GM21786 (cell line): Measurements from ENCODE around the gene CACNA1G.

Experiments used
- ATAC-seq: cut with Tn5 transposase; IDR thresholded peaks from one replicate; pipeline ENCODE4 v1.9.1; 2021; ENCODE audit not compliant: unreplicated experiment

The CACNA1G gene

DNA sequence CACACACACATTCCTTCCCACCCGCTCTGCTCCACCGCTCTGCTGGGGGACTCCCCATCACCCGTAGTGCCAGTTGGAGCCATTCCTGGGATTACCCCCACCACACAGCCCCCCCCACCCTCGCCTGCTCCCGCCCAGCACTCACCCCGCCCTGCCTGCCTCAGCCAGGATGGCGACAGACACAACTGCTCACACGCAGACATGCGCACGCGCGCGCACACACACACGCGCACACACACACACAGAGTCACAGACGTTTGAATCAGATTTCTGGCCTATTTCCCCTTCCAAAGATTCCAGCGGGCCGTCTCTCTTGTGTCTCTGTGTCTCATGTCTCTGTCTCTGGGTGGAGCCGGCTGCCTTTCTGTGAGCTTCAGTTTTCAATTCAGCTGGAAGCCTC lies 4.4 kb downstream of the CACNA1G start:
- no peak for ATAC-seq

DNA sequence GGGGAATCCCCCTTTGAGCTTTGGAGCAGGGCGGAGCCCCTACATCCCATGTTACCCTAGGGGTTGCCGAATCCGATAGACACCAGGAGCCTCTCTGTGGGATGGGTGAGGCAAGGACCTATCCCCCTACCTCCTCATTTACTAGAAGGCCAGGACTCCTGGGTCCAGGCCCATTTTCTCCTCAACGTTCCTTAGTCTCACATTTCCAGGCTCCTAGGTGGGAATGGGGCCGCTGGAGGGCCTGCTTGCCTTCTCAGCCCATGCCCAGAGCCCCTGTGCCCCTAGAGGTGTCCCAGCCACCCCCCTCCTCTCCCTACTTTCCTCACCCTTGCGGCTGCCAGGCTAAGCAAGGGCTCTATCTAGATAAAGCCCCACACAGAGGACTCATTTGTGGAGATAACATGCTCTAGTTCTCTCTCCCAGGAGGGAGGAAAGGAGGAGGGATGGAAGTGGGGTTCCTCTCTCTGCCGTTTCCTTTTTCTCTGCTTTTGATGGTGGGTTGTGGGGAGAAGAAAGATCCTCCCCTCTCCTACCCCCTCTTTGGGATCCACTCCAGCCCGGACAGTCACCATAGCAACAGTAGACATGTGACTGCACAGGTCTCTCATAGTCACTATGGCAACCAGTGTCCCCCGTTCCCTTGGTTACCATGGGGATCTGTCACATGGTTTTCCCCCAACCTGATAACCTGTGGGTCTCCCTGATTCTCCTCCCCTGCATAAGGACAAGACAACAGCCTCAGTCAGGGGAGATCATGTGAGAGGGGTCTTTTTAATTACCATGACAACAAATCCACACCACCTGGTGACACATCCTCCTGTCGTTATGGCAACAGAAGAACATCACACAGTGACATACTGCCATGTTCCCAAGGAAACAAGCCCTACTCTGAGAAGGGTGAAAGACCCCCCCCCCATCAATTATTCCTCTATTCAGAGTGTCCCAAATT lies 5.2 kb downstream of the CACNA1G start:
- no peak for ATAC-seq

DNA sequence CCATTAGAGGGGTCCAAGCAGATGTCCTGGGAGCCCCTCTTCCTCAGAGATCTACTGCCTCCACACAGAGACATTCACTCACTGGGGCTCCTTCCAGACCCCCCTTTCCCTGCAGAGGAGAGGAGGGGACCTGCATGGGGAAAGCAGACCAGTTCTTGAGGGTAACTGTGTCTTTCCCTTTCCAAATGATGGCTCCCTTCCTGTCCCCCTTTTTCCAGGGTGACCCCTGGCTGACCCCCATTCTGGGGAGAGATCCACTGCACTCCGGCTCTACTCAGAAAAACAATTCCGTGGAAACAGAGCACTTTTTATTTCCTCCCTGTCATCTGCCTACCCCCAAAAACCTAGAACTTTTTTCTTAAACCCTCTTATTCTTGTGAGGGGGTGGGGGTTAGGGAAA lies 6.4 kb downstream of the CACNA1G start:
- no peak for ATAC-seq

DNA sequence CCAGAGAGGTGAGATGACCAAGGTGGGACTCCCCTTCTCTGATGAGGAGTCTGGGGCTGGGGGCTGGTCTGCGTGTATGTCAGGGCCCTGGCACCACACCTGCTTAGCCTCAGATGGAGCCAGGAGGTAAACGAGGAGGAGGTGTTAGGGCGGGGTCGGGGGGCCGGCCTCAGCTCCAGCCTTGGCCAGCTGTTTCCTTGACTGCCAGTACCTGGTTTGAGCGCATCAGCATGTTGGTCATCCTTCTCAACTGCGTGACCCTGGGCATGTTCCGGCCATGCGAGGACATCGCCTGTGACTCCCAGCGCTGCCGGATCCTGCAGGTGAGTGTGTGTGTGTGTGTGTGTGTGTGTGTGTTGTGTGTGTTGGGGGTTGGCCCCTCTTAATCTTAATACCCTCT lies 8.1 kb downstream of the CACNA1G start:
- no peak for ATAC-seq

DNA sequence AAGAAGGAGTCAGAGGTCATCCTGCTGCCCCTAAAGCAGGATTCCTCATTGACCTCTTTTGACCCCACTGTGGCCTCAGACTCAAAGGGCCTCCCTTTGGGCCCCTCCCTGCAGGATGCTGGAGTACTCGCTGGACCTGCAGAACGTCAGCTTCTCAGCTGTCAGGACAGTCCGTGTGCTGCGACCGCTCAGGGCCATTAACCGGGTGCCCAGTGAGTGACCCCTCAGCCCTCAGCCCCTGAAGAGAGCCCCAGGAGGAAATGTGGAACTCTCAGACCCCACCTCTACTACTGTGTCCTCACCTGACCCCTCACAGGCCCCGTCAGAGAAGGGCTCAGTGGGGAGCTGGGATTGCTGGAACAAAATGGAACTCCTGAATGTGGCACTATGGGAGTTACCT lies 9.1 kb downstream of the CACNA1G start:
- ATAC-seq: no peak

DNA sequence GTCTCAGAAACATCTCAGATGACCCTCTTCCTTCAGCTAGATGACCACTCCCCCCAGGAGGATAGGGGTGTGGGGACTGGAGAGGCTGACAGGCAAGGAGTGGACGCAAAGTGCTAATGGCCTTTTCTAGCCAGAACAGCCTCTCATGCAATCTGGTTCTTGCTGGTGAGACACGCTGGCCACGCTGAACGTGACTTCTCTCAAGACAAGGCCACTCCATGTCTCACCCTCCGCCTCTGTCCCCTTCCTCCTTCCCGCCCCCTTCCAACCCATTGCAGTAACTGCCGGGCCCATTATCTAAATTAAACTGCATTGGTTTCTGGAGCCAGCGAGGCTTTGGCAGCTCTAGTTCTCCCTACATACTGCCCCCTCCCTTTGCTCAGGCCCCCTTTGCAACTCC lies 9.5 kb downstream of the CACNA1G start:
- ATAC-seq: no peak

DNA sequence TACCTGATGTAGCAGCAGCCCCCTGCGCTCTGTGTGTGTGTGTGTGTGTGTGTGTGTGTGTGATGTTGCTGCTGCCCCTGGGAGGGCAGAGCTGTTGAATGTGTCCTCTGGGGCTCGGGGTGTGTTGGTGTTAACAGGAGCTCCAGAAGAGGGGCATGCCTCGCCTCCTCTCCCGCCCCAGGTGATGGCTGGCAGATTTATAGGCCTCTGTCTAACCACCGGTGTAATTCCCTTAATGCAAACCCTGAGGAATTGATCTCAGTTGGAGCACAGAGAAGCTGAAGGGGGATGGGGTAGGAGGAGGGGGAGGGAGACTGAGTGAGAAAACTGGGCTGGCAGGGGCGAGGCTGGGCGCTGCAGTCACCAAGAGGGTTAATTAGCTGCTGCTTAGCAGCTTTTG lies 10.0 kb downstream of the CACNA1G start:
- ATAC-seq: no peak

DNA sequence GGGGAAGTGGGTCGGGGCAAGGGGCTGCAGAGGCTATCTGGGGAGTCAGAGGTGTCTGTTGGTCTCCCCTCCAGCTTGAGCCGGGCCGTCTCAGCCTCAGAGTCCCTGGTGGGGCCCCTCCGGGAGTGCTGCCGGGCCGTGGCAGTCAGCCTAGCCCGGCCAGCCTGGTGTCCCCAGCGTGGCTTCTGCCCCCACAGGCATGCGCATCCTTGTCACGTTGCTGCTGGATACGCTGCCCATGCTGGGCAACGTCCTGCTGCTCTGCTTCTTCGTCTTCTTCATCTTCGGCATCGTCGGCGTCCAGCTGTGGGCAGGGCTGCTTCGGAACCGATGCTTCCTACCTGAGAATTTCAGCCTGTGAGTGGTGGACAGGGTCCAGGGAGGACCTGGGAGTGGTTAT lies 11.2 kb downstream of the CACNA1G start:
- ATAC-seq: no peak

DNA sequence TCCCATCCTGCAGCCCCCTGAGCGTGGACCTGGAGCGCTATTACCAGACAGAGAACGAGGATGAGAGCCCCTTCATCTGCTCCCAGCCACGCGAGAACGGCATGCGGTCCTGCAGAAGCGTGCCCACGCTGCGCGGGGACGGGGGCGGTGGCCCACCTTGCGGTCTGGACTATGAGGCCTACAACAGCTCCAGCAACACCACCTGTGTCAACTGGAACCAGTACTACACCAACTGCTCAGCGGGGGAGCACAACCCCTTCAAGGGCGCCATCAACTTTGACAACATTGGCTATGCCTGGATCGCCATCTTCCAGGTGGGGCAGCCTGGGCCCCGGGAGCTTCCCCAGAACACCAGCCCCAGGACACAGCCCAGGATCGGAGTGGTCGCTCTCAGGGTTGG lies 12.0 kb downstream of the CACNA1G start:
- no peak for ATAC-seq

DNA sequence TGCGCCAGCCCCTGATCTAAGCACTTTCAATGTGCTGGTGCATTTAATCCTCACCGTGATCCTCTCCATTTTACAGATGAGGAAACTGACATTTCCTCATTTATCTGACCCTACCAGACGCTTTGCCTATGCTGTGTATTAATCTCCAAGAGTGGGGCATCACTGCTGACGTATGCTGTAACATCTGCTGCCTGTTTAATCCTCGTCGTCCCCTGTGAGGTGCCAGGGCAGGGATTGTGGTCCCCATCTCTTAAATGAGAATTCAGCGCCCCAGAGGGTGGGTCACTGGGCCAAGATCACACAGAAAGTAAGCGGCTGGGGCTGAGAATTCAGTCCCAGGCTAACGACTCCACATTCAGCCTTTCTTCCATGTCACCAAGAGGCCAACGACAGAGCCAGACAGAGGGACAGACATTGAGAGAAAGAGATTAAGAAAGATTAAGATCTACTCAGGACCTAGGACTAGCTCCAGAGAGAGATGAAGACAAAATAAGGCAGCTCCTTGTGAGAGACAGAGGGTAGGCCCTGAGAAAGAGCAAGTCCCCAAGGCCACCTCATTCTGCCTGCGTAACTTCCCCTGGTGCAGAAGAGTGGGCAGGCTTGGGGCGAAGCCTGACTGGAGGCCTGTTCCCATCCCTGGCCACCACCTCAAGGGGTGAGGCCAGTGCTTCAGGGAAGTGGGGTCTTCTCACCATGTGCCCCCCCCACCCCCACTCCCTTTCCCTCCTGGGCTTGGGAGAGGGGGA lies 13.5 kb downstream of the CACNA1G start:
- no peak for ATAC-seq

DNA sequence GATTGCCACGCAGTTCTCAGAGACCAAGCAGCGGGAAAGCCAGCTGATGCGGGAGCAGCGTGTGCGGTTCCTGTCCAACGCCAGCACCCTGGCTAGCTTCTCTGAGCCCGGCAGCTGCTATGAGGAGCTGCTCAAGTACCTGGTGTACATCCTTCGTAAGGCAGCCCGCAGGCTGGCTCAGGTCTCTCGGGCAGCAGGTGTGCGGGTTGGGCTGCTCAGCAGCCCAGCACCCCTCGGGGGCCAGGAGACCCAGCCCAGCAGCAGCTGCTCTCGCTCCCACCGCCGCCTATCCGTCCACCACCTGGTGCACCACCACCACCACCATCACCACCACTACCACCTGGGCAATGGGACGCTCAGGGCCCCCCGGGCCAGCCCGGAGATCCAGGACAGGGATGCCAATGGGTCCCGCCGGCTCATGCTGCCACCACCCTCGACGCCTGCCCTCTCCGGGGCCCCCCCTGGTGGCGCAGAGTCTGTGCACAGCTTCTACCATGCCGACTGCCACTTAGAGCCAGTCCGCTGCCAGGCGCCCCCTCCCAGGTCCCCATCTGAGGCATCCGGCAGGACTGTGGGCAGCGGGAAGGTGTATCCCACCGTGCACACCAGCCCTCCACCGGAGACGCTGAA lies 15.2 kb downstream of the CACNA1G start:
- no peak for ATAC-seq

DNA sequence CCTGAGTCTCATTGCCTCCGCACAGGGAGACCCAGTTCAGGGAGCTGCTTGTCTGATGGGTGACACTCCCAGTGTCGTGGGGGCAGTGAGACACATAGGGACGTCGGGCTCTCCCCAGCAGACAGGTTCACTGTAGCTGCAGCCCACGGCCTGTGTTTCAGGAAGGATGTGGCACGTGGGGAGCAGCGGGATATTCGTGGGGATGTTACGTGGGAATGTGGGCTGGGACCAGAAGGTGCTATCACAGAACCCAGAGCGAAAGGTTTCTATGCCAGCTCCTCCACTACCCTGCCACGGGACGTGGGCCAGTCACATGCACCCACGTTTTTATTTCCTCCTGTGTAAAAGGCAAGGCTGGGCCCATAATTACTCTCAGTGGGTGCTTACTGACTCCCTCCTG lies 16.3 kb downstream of the CACNA1G start:
- no peak for ATAC-seq

DNA sequence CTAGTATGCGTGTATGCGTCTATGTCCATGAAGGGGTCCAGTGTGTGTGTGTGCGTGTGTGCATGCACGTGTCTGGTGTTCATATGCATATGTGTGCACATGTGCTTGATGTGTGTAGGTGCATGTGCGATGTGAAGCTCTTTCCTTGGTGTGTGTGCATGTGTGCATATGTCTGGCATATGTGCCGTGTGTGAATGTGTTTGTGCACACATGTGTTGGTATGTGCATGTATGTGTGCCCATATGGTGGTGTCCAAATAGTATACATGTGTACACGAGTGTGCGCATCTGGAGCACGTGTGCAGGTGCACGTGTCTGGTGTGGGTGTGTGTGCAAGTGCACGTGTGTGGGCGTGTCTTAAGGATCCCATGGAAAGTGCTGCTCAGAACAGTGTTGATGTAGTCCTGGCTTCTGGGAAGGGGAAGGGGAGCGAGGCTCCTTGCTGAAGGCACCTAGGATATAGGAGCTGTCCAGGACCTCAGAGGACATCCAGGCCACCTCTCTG lies 17.0 kb downstream of the CACNA1G start:
- ATAC-seq: no peak

DNA sequence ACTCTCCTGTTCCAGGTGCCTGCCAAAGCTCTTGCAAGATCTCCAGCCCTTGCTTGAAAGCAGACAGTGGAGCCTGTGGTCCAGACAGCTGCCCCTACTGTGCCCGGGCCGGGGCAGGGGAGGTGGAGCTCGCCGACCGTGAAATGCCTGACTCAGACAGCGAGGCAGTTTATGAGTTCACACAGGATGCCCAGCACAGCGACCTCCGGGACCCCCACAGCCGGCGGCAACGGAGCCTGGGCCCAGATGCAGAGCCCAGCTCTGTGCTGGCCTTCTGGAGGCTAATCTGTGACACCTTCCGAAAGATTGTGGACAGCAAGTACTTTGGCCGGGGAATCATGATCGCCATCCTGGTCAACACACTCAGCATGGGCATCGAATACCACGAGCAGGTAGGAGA lies 17.7 kb downstream of the CACNA1G start:
- no peak for ATAC-seq

DNA sequence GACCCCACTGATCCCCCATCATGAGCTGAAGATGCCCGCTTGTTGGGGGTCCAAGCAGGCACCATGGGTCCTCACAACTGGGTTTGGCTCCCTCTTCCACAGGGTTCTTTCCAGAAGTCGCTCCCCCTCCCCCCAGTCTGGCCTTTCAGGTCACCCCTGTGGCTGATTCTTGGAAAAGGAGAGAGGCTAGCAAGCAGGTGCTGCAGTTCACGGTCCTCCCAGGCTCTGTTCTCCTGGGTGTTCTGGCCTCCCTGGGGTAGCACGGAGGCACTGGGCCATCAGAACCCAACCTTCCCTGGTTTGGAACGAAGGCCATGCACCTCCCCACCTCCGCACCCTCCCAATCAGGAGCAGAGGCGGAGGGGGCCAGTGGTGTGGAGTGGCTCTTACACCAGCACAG lies 18.9 kb downstream of the CACNA1G start:
- no peak for ATAC-seq

DNA sequence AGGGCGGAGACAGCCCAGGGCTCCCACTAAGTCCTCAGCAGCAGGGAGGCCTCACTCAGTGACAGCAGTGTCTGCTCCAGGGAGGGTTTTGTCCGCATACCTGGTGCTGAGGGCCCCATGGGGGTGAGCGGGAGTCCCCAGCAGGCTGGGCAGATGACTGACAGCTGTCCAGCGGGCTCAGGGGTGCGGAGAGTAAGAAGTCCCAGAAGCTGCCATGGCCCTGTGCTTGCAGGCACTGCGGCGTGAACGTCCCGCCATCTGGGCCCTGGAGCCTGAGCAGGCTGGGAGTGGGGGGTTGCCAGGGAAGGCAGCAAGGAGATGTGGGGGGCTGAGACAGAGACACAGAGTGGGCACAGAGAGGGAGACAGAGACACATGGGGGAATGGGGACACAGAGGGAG lies 20.1 kb downstream of the CACNA1G start:
- ATAC-seq: no peak

DNA sequence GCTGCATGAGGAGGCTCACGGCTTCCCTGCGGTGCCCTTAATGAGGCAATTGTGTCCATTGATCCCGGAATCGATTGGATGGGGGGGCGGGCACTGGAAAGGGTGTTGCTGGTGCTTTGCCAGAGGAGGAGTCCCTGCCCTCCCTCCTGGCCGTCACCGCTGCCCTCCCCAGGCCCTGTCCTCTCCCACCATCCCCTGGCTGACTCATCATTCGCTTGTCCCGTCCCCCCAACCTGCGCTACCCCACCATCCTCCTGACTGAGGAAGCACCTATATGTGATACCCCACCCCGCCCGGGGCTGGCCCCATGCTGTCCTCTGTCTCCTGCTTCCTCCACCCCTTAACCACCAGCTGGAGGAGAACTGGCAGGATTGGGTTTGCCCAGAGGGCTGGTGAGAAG lies 20.8 kb downstream of the CACNA1G start:
- no peak for ATAC-seq

DNA sequence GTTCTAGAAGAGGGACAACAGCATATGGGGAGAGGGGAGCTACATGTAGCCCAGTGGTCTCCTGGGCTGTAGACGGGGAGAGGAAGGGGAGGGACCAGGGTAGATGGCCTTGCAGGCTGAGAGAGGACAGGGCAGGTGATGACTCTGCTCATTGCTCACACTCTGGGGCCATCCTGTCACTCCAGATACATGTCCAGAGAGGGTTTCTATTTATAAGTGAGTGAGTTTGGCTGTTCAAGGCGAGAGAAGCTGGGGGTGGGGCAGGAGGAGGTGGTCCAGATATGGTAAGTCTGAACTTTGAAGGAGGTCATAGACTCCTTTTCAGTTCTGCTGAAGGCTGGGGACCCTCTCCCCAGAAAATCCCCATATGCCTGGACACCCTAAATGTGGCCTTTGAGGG lies 22.2 kb downstream of the CACNA1G start:
- no peak for ATAC-seq

DNA sequence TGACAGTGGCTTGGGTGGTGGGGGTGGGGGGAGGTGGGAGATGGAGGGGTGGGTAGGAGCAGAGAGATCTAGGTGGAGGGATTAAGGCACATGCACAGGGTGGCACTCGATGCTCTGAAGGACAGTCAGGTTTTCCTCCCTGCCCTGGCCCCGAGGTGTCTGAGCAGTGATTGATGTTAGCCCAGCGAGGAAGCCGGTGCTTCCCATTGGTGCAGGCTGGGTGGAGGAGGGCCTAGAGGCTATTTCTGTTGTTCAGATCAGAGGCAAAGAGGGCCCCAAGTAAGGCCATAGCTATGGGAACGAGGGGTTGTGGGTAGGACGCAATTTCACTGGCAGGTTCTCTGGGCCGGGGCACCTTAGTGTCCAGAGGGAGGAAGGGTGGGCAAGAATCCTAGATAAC lies 23.1 kb downstream of the CACNA1G start:
- no peak for ATAC-seq

DNA sequence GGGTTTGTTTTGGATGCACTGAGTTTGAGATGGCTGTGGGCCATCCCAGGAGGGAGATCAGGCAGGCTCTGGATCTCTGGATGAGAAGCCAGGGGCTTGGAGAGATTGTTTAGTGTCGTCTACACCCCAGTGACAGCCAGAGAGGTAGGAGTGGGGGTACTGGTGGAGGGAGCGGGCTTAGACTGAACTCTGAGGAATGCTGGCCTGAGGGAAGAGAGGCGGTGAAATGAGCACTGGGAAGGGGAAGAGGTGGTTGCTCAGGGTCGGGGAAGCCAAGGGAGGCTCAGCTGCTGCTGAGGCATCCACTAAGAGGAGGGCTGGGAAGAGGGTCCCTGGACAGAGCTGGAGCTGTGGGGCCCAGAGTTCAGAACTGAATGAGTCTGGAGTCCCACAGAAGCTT lies 23.6 kb downstream of the CACNA1G start:
- no peak for ATAC-seq

DNA sequence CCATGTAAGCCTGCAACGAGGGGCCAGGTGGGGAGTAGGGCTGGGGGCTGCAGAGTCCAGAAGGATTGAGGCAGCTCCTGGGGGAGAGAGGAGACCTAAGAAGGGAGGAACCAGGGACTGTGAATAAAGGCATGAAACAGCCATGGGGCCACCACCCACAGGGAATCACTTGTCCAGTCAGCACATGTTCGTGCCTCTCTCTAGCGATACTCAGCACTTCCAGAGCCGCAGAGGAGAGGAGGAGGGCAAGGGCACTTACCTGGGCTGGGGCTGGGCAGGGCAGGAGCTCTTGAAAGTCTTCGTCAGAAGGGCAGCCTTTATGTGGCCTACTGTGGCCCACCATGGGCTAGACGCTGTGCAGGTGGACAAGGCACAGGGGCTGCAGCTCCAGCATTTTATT lies 24.2 kb downstream of the CACNA1G start:
- ATAC-seq: no peak

DNA sequence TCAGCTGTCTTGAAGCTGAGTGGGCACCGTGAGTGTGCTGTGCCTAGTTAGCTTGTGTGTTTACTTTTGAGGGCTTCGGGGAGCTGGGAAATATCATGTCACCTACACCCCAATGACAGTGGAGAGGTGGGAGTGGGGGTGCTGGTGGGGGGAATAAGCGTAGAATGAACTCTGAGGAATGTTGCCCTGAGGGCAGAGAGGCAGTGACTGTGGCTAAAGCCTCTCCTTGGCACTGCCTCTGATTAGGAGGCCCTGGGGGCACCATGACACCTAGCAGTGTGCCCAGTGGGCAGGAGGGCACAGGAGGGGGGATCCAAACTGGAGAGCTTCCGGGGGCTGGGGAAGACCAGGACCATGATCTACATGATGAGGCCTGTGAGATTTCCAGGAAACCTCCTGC lies 24.8 kb downstream of the CACNA1G start:
- no peak for ATAC-seq
